Cardiac septum (tissue), 1 donor: ENCODE data around the gene DACH2. TPM values are rescaled to one million over a fixed set of nuclear protein-coding genes. Genes with fewer than 3 reads are reported as not detected.

ENCODE experiments used
- DNase-seq: peaks from one replicate; pipeline ENCODE4 v3.0.0-alpha.2; 2020; ENCODE audit warnings: low spot score
- intact Hi-C: fragments of 100-400 bp; cut with DNase I; formaldehyde crosslinking; loops from one replicate; pipeline ENCODE4 v1.14.0; 2022
- total RNA-seq: library from RNA; stranded (reverse); fragmentation: NEBNext Ultra II Directional; extraction: Animal tissue kit (Norgen Biotek cat#: 25700); gene quantifications from one replicate; pipeline ENCODE4 v1.2.1, GENCODE V29; 2021
- donor health status: DM: no; HTN: no; CAD: no.

Gene DACH2
- total RNA-seq, 1 donor from 2014 or later = not detected

DNA sequence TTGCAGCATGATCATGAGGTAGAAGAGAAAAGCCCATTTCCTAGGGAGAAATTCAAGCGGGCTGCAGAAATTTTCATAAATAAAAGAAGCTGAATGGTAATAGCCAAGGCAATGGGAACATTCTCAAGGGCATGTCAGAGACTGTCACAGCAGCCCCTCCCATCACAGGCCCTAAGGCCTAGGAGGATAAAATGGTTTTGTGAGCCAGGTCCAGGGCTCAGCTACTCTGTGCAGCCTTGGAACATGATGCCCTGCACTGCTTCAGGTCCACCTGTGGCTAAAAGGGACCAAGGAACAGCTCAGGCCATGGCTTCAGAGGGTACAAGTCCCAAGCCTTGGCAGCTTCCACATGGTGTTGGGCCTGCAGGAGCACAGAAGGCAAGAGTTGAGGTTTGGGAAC lies 93.3 kb downstream of the DACH2 start:
- no peak for DNase-seq
- intact Hi-C loops = no loop called here

DNA sequence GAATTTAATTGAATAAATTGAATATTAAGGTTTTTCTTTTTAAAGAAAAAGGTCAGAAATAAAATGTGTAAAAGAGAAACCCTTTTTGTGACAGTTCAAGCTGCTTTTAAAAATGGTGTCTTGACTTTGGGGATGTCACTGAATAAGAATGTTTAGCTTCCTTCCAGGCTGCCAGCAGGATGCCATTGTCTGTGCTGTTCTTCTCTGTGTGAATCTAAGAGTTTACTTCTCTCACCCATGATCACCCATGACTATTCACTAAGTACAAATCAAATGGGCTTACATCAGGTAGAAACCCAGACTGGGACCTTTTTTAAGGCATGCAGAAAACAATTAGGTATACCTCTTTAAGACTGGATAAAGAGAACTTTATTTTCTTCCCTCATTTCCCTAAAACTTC lies 115.3 kb downstream of the DACH2 start:
- no peak for DNase-seq
- intact Hi-C loops = no loop called here

DNA sequence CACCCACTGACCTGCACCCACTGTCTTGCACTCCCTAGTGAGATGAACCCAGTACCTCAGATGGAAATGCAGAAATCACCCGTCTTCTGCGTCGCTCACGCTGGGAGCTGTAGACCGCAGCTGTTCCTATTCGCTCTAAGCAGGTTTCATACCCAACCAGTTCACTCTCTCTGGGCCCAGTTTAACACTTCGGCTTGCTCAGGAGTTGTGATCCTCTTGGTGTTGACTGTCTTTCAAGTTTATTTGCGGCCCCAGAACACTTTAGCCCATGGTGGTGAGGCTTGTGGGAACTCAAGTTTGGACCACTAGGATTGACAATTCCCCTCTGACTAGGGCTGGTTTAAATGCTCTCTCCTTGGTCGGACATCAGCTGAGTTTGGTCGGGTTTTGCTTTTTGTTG lies 147.0 kb downstream of the DACH2 start:
- intact Hi-C loops = no loop called here
- no peak for DNase-seq

DNA sequence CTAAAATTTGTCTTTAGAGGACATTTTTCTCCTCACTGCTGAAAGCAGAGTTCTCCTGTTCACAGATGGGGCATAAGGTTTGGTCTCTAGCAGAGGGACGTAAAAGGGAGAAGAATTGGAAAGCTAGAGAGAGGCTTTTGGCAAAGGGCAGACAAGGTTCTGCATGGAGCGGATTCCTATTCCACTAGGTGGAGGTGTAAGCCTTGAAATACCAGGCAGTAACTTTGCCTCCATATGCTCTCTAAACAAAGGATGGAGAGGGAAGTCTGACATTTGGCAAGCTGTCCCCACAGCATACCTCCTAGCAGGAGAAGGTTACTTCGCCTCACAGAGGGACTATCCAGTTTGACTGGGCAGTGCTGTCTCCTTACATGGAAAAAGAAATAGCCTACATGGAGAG lies 174.7 kb downstream of the DACH2 start:
- intact Hi-C loops = no loop called here
- no peak for DNase-seq

DNA sequence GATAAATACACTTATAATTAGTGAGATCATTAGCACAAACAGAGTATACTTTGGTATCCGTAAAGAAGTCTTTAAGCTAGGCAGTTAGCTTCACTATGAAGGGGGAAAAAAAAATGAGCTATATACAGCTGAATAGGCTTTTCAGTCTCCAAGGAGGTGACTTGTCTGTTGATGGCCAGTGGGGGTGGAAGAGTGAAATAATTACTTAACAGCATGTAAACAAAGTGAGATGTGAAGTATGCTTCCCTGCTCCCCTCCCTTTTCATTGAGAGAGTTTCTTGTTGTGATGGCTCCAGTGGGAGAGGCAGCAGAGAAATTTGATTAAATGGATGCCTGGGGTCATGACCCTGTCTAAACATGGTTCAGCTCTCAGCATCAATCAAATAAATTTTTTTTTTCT lies 180.9 kb downstream of the DACH2 start:
- DNase-seq = no peak
- intact Hi-C loops = no loop called here

DNA sequence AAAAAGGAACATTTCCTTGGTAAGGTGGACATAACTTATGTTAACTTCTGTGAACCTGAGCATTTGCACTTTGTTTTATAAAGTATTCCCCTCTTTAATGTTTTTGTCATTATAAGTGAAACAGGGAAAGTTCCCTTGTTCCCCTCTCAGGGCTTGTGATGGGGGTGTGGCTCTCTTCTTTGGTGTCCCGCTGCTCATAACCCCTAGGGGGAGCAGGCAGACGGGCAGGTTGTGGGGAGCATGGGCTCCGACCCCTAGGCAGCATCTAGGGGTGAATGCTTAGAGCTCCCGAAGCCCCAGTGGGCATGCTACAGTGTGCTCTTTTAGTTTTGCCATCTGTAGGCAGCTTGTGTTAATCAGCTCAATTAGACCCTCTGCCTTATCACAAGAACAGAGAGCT lies 200.4 kb downstream of the DACH2 start:
- no peak for DNase-seq
- intact Hi-C loops = no loop called here

DNA sequence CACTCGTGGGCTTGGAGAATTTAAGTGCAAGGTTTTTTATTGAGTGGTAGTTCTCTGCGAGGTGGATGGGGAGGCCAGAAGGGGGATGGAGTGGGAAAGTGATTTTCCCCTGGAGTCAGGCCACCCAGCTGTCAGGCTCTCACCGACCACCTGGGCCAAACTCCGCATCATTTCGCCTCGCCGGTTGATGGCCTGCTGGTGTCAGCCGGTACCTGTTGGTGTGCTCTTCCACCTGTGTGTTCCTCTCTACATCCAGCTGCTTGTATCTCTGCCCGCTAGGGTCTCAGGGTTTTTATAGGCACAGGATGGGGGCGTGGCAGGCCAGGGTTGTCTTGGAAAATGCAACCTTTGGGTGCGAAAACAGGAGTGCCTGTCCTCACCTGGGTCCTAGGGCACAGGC lies 200.9 kb downstream of the DACH2 start:
- intact Hi-C loops = no loop called here
- no peak for DNase-seq

DNA sequence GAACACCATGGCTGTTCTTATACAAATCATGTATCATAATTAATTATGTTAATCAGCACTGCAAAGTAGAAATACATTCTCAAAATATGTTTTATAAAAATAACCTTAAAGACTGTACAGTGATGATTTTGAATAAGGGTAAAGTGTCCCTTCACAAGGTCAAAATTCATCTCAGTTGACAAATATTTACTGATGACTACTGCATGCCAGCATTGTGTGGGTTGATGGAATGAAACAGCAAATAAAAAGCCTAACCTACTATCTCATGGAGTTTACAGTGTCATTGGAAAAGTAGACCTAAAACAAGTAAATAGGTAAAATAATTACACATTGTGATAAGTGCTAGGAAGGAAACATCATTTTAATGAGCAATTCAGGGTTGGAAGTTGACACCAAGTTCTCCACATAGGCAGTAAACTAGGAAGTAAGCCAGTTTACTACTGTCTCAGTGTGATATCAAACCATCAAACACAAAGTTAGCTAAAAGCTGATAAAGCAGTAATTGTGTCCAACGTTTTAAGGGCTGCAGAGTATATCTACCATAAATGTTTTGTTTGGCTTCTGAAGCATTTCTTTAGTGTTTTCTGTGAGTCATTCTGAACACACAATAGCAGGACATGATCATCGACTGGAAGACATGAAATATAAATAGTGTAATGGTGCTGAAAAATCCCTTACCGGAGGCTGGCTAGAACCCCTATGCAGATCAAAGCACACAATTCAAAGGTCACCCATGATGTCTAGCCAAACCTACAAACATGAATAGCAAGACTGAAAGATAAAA lies 221.8 kb downstream of the DACH2 start:
- intact Hi-C loops = no loop called here

DNA sequence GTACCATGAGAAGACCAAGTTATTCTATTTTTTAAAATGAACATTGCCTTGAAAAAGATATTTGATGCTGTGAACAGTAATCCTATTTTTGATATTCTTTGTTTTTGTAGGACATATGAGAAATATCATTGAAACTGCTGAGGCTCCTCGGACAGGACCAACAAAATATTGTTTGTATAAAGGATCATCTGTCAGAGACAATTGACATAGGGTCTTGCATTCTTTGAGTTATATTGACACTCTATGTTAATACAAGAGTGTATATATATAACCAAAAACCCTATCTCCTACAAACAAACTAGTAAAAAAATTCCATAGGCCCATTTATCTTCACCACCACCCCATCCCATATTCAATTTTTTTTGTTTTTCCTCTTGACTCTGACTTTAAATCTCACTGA lies 222.7 kb downstream of the DACH2 start:
- no peak for DNase-seq
- intact Hi-C loops = no loop called here

More for the DNA sequence above, 221.8 kb downstream of the DACH2 start:
- no peak for DNase-seq

DNA sequence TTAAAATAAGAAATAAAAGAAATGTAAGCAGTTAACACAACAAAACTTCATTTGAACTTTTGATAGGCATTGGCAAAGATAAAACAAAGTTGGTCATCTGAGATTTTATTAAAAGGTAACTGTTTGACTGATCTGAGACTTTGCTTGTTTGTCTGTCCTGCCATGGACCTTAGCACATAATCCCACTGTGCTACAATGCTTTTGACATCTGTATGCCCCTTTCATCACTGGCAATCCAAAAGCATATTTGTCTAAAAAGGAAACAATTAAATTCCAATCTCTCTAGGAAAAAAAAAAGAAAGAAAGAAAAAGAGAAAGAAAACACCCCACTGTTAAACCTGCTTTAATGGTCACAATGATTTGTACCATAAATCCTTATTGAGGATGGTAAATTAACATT lies 231.0 kb downstream of the DACH2 start:
- intact Hi-C loops = no loop called here
- DNase-seq = no peak

DNA sequence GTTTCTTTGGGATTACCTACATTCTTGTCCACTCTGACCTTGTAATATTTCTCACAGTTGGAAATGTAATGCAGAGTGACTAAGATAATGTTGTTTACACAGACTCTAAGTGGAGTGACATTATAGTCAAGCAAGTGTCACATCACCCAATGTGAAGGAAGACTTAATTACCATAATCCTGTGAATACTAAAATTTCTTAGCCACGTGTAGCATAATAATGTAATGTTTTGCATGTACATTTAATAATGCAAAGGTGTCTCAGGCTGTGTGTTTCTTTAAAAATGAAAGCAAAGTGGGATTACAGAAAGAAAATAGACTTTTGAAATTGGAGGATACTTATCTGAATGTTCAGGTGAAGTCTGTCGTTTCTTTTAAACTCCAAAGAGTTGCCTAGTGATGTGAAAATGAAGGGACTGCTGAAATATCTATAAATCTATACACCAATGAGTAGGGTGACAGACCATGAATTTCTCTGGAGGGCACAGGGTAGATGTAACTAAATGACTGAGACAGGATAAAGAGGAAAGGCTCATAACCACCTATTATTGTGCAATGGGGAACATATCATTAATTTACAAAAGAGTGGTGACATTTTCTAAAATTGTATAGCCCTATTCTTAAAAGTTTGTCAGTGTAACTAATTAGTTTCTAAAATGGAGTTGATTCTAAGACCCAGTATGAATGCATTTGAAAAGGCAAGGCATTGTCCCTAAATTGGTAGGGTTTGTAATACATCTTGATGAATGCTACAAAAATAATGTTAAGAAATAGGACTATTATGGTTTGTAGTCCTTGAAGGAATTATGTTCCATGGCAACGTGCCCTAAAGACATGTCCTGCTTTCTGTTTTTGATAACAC lies 235.7 kb downstream of the DACH2 start:
- no peak for DNase-seq
- intact Hi-C loops = no loop called here

DNA sequence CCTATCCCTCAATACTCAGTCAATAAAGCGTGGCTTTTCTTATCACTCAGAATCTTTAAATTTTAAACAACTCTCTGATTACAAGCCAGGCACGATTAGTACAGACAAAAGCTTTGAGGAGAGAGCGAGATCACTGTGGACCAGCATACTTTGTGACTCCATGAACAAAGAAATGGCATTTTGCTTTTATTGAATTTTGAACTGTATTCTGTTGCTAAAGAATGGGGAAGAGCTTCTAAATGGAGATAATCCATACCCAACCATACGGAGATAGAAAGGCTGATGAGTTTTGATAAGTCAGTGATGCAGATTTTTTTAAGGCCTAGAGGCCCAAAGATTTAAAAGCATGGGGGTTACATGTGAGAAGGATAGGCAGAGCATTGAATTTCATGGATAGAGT lies 259.1 kb downstream of the DACH2 start:
- no peak for DNase-seq
- intact Hi-C loops = no loop called here

DNA sequence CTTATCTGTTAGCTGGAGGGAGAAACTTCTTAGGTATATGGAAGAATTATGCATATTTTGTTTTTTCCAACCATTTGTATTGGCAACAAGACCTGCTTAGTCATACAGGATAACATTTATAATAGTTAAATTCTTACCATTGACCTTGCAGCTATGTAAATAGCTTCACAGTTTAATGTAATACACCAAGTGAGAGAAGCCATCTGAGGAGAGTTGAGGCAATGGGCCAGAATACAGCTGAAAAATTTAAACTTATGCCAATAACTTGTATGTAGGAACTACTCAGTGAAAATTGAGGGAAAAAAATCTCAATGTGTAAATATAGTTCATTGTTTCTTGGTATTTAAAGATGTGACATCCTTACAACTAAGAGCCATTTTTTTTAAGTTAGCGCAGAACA lies 273.5 kb downstream of the DACH2 start:
- DNase-seq = no peak
- intact Hi-C loops = no loop called here

DNA sequence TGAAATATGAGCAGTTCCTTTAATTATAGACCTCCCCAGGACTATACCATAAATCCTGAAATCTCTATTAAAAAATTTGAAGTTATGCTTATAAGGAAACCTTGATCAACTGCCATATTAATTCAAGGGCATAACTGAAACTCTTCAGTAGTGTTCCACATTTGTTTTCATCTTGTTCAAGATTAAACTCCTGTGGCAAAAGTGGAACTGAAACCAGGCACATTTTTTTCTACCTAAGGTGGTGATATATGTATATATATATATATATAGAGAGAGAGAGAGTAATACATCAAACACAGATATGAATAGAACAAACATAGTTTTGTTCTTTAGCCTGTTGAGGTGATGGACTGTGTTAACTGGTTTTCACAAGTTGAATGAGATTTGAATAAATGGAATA lies 287.9 kb downstream of the DACH2 start:
- no peak for DNase-seq
- intact Hi-C loops = no loop called here

DNA sequence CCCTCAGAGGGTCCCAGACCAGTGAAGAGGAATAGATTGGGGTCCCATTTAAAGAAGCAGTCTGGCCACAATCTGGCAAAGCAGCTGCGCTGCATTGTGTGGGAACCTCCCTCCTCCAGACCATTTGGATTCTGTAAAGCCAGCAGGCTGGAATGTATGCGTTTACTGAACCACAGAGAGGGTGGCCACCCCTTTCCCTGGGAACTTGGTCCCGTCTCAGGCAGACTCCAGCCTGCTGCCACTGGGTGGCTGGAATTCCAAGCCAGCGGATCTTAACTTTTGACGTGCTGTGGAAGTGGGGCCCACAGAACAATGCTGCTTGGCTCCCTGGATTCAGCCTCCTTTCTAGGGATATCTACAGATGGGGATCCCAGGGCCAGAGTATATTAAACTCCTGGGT lies 307.2 kb downstream of the DACH2 start:
- intact Hi-C loops = no loop called here
- DNase-seq = no peak

DNA sequence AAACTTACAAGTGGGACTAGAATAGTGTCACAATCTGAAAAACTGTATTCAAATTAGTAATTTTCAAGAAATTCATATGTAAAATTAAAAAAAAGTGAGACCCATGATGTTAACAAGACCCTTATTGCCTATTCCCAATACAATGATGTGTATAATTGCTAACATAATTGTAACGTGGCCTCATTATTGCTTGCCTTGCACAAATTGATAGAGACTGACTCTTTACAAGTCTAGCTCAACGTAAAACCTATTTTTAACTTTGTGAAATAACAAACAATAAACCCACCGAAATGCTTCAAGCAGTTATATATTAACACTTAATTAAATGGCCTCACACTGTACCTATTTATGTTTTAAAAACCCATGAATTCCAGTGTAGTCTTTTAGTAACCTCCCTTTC lies 312.5 kb downstream of the DACH2 start:
- intact Hi-C loops = no loop called here
- DNase-seq = no peak

DNA sequence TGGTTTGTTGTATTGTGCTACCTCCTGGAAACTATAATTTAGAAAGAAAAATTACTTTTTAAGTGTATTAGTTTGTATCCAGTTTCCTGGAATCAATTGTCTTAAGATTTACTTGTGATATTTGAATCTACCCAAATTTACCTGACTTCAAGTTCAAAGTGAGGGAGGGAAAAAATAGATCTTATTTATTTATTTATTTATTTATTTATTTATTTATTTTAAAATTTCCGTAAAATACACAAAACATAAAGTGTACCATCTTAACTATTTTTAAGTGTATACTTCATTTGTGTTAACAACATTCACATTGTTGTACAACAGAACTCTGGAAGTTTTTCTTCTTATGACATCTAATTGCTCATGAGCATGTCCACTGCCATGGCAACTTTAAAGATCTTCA lies 356.0 kb downstream of the DACH2 start:
- DNase-seq = no peak
- intact Hi-C loops = no loop called here

DNA sequence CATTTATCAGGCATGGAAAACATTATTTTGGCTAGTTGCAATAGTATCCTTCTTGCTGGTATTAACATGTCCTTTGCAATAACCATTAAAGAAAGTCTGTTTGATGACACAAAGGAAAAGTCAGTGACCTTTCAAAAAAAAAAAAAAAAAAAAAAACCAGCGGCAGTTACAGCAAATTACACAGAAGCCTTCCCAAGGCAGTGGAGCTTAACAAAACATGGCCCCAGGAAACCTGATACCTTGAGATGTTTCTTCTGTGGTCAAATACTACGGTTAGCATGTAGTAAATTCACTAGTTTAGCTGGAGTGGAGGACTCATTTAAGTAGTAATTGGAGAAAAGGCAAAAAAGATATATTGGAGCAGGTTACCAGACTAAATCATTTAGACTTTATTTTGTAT lies 359.1 kb downstream of the DACH2 start:
- DNase-seq = no peak
- intact Hi-C loops = no loop called here

DNA sequence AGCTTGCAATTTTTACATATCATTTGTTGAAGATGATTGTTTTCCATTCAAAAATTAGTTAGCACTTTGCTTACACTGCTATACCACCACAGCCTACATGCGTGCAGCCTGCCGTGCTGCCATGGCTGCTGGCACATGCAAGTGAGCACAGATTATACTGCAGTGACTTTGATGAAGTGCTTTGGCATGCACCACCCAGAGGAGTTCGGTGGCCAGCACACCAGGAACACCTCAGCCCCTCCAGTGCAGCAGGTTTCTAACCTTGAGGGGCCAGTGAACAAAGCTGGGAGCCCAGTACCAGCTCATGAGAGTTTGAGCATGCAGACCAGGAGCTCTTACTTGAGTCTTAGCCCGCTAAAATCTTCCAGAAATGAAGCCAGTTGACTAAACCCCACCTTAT lies 431.5 kb downstream of the DACH2 start:
- DNase-seq = no peak

DNA sequence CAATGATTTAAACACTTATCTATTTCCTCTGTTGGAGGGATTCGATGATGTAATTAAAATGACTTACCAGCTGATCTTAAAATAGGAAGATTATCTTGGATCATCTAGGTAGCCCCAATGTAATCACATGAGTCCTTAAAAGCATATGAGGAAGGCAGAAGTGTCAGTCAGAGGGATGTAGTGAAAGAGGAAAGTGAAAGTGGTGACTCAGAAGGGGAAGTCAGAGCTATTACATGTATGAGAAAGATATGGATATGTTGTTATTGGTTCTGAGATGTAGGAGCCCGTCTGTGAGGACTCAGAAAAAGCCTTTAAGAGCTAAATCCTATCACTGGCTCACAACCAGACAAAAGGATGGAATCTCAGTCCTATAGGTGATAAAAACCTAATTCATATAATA lies 456.4 kb downstream of the DACH2 start:
- intact Hi-C loops = no loop called here
- DNase-seq = no peak

More for the DNA sequence above, 431.5 kb downstream of the DACH2 start:
- intact Hi-C loops = no loop called here

DNA sequence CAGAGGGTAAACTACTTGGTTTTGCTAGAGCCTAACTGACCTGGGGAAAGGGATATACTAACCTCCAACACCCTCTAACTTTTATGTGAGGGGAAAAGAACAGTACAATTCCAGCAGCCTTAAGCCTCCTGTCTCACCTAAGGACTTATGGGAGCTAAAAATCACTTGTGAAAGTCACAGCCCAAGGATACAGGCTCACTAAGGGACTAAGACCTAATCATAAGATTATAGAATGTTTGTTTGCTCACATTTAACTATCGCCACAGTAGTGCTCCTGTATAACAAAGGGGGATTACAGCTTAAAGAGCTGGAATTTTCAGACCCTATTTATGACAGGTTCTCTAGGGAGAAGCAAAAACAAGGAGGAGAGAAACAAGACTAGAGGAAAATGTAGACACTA lies 548.7 kb downstream of the DACH2 start:
- no peak for DNase-seq

More for the DNA sequence above, 548.7 kb downstream of the DACH2 start:
- intact Hi-C loops = no loop called here
